ENCODE data around the gene PRDM10. TPM values are rescaled to one million over a fixed set of nuclear protein-coding genes. Genes with fewer than 3 reads are reported as not detected.

Gene PRDM10
- total RNA-seq, 1 donor from 2014 or later = 11.2 TPM

DNA sequence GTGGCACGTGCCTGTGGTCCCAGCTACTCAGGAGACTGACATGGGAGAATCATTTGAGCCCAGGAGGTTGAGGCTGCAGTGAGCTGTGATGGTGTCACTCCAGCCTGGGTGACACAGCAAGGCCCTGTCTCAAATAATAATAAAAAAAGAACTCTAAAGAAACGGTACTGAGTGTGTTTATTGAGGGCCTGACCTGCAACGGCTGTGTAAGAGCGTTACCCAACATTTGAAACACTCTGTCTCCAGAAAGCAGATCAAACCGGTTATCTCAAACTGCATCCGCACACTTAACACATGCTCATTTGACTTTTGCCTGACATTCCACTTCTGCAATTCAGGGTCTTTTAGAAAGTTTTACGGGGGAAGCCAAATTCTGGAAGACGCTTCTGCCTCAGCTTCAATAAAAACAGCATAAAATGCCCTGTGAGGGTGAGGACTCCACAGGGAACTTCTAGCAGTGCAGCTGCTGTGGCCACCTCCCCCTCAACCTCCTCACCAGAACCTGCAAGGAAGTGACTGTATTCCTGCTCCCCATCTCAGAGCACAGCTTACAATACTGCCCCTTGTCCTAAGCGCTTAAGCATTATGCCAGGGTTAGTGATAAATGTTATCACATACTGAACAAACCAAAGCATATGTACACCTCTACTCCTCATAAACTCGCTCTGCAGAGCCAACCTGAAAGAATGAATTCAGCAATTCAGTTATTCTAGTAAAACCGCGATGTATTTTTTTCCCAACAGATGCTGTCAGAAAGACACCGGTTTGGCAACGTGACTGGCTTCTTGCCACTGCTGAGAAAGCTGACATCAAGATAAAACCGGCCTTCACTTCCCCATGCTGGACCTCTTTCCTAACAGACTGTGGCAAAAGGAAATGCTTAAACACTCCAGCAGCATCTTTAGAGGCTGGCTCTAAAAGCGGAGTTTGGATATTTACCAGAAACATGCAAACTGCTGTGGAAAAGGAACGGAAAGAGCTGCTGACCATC is 52.2 kb downstream of the PRDM10 start:
- intact Hi-C loops (cut with micrococcal nuclease) = no loop called here

DNA sequence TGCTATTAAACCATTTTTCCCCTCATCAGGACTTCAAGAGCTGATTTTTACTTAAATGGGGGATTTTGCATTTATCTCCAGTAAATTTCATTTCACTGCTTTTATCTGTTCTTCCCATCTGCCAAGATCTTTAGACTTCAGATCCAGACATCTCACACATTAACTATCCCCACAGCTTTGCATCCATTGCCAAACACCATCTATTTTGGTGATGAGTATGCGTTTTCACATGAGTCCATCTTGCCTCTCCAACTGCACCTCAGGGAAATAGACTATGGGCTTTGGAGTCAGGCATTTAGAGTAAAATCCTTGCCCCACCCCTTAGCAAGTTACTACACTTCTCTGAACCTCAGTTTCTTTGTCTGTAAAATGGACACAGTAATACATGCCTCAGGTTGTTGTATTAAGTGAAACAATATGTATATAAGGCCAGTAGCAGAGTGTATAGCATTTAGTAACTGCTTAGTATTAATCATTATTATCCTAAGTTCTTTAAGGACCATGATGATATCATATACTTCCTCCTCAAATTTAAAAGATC is 53.6 kb downstream of the PRDM10 start:
- intact Hi-C loops (cut with micrococcal nuclease) = no loop called here

DNA sequence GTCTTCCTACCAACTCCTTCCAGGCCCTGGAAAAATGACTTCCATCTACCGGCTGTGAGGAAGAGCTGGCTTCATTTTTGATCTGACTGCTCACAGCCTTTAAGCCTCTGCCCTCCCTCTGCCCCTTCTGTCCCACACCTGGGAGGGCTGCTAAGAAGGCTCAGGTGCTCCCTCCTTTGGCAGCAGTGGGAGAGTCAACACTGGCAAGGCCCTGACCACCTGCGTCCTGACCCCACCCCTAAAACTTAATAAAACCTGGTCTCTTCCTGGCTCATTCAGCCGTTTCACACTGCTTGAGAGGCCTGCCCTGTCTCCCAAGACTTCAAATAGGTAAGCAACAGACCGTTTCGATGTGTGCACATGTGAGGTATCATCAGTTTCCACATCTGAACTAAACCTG is 55.2 kb downstream of the PRDM10 start:
- intact Hi-C loops (cut with micrococcal nuclease) = no loop called here

DNA sequence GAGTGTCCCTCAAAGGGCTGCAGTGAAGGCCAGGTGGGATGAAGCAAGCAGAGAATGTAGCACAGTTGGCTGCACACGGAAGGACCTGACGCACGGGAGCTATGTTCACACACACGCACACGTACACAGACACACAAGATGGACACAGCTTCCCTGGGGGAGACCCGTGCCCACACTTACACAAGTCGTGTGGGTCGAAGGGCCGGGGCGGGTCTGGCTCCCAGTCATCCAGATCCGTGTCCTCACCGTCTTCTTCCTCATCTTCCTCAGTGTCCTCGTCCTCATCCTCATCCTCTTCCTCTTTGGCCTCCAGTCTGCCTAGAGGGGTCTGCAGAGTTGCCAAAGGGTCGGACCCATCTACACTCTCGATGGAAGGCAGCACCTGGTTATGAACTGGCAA is 55.7 kb downstream of the PRDM10 start:
- intact Hi-C loops (cut with micrococcal nuclease) = no loop called here

DNA sequence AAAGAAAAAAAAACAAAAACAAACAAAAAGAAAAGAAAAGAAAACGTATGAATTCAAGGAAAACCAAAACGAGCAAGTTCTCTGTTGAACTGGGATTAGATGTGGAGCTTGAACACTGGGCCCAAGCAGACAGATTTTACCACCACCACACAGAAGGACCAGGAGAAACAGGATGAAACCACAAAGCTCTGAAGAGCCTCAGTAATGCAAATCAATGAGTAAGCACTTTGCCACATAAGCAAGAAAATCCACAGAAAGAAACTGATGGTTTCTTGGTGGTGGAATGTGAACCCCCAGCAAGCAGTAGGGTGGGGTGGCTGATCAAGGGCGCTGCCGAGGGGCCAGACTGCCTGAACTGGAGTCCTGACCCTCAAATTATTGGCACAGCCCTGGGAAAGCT is 56.4 kb downstream of the PRDM10 start:
- intact Hi-C loops (cut with micrococcal nuclease) = no loop called here

DNA sequence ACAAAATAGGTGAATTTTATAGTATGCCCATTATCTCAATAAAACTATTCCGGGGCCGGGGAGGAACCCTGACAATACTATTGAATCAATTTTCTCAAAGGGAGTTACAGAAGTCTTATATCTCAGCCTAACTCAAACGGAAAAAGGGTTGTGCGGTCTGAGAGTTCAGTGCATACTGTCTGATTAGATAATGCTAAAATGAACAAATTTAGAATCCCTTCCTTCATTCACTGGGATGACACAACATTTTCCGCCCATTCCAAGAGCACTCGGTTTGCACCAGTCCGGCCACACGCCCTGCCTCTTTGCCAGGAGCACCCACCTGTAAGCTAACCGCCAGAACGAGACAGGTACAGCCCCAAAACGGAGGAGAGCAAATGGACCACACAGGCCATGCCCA is 57.3 kb downstream of the PRDM10 start:
- intact Hi-C loops (cut with micrococcal nuclease) = no loop called here

DNA sequence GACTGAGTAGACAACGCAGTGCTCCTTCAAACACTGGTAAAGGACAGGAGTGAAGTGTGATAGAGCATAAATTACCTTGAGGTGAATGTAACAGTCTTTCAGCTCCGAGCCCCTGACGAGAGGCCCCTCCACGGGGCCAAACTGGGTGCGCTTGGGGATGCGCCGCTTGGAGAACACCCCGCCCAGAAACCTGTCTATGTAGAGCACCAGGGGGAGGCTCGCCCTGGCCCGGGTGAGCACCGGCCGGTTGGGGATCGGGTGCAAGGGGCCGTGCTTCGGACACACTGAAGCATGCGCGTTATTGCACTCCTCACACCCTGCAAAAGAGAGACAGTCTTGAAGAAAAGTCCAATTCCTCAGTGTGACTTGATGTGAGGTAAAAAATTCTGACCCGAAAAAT is 57.9 kb downstream of the PRDM10 start:
- intact Hi-C loops (cut with micrococcal nuclease) = no loop called here

DNA sequence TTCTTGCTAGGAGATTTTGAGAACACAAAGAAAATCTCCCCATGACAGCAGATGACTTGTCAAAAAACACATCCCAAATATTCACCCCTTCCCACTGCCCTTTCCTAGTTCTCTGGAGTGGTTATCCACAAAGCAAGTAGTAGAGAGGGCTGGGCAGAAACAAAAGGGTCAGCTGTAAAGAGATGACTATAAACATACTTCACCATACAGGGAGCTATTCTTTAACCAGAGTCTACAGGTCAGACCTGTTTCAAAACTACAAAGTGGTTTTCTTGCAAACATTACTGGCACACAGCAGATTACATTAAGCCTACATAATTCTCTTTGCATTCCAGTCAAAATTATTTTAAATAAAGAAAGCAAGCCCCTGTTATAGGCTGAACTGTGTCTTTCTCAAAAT is 59.6 kb downstream of the PRDM10 start:
- intact Hi-C loops (cut with micrococcal nuclease) = no loop called here

DNA sequence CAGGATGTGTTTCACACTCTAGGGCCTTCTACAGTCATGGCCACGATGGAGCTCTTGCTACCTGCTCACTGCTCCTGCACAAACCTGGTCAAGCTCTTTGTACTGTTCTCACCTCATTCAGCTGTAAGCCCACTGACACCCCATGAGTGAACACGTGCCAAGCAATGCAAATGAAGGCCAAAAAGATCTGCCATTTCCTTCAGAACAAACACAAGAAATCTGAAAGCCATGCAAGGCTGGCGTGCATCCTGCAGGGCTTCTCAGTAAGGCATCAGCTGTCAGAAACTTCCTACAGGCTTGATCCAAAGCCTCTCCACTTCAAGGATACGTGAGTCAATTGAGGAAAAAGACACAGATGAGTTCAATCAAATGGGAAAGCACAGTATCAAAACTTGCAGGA is 63.1 kb downstream of the PRDM10 start:
- intact Hi-C loops (cut with micrococcal nuclease) = no loop called here

DNA sequence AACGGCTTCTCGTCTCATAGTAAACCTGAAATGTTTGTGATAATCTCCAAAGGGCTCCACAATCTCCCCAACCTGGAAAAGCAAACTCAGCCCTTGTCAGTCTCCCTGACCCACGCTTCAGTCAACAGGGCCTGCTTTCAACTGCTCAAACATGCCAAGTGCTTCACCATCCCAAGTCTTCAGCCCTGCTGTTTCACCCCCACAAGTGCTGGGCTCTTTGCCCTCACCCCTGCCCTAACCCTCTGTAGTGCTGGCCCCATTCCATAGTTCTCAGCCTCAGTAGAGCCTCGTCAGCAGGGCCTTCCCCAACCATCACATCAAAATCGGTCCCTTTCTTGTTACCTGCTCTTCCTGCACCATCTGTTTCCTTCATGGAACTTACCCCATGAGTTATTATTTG is 63.9 kb downstream of the PRDM10 start:
- intact Hi-C loops (cut with micrococcal nuclease) = no loop called here

DNA sequence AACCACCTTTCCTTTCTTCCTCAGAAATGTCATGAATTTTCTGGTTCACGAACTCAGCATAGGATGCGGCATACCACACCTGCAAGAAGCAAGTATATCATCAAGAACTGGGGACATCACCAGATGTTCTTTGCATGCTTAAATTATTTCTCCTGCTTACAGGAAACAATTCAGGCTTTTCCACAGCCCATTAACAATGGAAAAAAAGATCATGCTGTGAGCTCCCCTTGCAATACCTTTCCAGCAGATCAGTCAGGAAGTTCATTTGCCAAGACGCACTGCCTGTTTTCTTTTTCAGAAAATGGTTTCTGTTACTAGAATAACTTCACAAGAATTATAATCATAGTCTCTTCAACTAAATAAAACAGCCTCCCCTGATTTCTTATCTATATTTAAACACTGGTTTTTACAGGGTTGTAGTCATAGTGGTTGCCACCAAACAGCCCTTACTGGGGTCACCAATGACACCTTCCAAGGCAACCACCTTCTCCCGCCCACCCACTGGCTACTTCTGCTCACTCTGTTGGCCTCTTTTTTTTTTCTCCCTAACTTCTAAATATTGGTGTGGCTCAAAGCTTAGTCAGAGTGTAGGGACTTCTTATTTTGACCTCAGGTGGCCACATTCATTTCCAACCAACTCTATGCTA is 64.9 kb downstream of the PRDM10 start:
- intact Hi-C loops (cut with micrococcal nuclease) = no loop called here

DNA sequence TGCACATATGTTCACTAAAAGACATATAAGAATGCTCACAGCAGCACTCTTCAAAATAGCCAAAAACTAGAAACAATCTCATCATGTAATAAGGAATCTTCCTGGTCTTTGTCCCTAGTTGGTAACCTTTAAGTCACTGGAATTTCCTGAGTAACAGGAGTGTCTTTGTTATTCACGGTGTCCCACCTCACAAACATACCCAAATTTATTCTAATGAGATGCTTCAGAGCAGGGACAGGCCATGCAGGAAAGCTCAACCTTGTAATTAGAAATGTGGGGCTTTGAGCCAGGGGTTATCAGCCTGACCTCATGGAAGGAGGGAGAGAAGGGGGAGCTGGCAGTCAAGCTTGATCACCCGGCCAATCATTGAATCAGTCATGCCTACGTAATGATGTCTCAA is 66.9 kb downstream of the PRDM10 start:
- intact Hi-C loops (cut with micrococcal nuclease) = no loop called here

DNA sequence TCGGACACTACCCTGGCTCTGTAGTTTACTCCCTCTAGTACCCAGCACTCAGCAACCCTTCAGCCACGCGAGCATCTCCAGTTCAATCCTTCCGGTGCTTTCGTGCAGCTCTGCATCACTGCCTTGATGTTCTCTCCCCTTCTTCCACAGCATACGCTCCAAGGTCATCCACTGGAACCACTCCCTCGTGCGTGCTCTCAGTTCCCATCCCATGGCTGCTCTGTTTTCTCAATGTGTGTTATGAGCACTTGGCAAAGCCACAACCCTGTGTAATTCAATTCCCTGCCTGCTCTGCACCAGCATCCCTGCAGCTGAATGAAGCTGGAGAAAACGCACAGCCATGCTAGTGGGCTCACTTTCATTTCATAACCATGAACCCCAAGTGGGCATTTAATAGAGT is 68.7 kb downstream of the PRDM10 start:
- intact Hi-C loops (cut with micrococcal nuclease) = no loop called here

DNA sequence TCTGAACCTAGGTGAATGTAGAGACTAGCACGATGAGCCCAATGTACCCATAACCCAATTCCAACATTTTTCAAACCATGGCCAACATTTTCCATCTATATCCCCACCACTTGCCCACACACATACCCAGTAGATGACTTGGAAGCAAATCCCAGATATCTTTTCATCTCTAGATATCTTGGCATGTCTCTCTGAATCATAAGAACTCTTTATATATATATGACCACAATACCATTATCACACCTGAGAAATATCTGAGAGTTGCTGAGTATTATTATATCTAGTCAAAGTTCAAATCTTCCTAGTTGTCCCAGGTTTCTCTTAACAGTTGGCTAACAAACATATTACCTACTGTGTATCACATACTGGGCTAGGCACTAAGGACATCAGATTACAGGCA is 69.4 kb downstream of the PRDM10 start:
- intact Hi-C loops (cut with micrococcal nuclease) = no loop called here

DNA sequence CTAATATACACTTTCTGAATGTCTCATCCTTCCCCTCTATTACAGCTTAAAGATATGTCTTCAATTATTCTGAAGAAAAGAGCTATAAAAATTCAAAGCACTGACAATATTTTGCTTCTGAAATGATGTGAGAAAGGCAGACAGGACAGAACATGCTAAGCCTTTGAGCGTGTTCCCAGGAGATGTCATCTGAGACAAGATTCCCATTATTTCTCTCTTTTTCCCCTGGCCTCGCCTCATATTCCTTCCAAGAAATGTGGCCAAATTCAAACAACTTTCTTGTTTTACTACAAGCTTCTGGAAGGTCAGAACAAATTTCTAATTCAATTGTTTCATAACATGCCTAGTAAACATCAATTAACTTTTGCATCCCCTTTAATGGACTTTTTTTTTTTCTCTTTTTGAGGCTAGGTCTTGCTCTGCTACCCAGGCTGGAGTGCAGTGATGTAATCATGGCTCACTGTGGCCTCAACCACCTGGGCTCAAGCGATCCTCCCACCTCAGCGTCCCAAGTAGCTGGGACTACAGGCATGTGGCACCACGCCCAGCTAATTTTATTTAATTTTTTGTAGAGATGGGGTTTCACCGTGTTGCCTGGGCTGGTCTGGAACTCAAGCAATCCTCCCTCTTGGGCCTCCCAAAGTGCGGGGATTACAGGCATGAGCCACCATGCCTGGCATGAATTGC is 70.1 kb downstream of the PRDM10 start:
- intact Hi-C loops (cut with micrococcal nuclease) = no loop called here

DNA sequence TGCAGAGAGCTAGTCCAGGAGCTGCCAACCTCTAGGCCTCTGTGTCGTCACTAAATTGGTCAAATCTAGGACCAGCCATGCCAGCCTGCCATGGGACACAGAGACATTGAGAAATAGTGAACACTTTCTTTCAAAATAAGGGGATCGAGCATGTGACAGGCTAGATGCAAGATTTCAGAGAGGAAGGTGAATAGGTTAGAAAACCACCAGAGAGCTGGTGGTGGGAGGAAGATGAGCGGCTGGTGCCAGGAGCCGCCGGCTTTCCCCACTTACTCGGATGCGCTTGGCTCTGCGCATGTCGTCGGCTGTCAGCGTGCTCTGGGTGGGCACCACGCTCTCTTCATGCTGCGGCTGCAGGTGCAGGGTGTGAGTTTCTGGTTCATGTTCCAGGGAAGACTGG is 71.9 kb downstream of the PRDM10 start:
- intact Hi-C loops (cut with micrococcal nuclease) = no loop called here

DNA sequence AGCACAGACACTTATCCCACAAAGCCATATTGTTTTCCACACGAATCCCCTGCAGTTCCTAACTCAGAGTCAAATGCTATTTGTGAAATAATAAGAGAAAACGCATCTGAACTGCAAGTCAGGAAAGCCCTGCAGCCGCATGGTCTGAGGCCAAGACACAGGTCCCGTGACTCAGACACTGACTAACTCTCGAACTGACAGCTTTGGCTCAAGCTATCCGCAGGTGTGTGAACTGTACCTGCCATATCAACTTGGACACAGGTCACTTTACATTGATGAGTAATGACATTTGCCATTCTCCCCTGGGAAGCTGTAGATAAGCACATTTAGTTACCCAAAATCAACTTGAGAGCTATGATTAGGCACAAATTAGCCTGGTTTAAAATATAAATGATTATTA is 72.3 kb downstream of the PRDM10 start:
- intact Hi-C loops (cut with micrococcal nuclease) = no loop called here

DNA sequence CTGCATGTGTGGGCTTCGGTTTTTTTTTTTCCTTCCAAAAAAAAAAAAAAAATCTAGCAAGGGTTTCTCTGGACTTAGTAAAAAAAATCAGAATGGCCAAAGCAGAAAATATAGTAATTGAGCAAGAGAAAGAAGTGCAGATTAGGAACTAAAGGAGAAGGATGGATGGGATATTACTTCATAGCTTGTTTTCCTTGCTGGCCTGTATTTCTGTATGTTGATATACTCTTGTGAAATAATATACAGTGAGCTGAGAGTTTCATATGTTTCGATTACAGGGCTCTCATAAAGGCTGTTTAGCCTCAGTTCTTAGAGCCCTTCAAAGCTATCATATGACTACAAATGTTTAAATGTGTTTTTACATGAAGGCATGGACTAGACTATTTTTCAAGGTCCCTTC is 72.9 kb downstream of the PRDM10 start:
- intact Hi-C loops (cut with micrococcal nuclease) = no loop called here

DNA sequence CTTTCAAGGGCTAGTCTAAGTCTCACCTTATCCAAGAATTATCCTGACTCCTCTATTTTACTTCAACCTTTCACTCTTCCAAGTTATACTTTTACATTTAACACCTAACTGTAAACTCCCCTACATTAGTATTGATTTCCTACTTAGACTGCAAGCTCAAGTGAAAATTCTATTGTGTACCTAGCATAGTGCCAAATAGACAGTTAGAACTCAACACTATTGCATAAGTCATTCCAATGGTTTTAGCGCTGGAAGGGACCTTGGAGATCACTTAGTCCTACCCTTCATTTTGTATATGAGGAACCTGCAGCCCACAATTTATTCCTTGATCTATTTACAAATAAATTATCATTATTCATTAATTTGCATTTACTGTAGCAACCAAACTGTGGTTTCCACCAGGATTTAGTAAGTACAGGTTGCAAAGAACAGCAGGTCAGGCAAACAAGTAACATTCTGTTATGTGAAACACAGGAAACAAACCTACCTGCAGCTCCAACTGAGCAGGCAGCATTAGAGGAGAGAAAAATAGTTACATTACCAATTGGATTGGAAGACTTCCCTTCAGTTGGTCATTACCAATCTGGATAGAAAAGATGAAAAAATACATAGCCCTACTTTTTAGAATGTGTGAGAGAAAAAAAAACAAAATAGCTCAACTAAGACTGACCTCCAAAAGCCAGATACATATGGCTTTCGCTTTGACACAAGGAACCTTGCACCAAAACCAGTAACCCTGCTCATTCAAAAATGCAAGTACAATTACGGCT is 73.5 kb downstream of the PRDM10 start:
- intact Hi-C loops (cut with micrococcal nuclease) = no loop called here

DNA sequence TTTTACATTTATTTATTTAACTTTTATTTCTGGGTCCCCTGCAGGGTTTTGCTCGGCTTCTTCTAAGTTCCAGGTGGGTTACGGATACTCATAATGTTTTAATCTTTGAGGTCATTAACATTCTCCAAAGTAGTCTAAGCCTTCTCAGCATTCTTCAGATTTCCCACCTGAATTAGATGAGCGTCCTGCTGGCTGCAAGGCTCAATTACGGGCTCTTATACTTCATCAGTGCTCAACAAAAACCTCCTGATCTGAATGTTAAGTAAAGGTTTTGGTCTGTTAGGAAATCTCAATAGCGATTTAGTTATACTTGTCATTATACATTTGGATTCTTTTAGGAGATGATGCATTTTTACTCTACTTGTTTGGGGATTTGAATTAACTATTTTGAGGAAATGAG is 80.0 kb downstream of the PRDM10 start:
- intact Hi-C loops (cut with micrococcal nuclease) = loop anchor here (1.0 to 2.0 kb wide), 3 partner anchors 28 to 210 kb away; partner anchors contain the start of genes APLP2 and NFRKB

DNA sequence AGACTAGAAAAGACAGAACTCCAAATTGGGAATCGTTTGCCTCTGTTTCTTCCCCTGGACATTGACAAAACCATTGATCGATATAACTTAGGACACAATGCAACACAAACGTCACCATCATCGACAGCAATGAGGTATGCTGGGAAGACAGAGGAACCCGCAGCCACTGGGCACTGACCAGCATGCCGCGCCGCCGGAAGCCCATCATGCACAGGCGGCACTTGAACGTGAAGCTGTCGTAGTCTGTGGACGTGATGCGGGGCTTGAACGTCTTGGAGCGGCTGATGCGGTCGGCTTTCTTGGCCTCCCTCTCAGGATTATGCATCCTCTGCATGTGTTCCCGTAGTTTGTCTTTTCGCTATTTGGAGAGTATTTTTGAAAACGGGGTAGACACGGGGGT is 84.3 kb downstream of the PRDM10 start:
- intact Hi-C loops (cut with micrococcal nuclease) = no loop called here
